GM21381 (cell line): Measurements from ENCODE around the gene PKM.

Experiments used
- ATAC-seq: cut with Tn5 transposase; IDR thresholded peaks from one replicate; pipeline ENCODE4 v1.9.1; 2021; ENCODE audit warnings: mild to moderate bottlenecking, moderate library complexity; ENCODE audit not compliant: unreplicated experiment

The PKM gene

DNA sequence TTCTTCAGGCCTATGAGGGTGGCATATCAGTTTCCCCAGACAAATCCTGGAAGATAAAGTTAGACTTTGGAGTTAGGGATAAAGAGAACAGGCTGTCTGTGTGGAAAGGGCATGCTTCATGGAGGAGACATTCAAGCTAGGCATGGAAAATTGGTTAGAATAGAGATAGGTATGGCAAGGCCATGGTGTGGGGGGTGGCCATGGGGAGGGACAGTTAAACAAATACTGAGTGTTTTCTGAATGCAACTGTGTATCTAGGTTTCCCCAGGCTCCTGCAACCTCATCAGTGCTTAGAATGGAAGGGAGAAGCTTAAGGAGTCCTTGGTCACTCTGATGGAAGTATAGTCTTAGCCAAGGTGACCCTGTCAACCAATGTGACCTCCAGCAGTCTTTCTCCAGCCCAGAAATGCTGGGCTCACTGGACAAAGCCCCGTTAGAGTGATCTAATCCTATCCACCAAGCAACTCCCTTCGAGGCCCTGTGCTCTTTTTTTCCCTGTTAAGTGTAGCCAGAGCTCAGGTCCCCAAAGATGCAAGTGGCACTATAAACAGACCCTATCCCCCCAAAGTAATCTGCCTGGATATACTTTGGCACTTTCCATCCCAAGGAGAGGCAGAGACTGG lies 5.5 kb upstream of the PKM start:
- ATAC-seq: no peak

DNA sequence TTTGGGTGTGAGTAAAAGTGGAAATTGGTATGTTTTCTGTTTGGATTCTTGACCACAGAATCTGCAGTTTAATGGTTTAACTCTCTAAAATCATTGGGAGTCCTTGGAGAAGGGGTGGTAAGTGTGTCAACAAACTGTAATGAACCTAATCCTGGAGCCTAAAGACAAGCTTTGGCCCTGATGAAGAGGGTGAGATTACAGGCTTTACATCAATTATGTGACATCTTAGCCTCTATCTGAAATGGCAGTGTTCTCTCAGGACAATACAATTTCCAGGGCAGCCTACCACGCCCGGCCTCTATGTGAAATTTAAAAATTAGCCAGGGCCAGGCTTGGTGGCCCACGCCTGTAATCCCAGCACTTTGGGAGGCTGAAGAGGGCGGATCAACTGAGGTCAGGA lies 4.3 kb upstream of the PKM start:
- ATAC-seq: no peak

DNA sequence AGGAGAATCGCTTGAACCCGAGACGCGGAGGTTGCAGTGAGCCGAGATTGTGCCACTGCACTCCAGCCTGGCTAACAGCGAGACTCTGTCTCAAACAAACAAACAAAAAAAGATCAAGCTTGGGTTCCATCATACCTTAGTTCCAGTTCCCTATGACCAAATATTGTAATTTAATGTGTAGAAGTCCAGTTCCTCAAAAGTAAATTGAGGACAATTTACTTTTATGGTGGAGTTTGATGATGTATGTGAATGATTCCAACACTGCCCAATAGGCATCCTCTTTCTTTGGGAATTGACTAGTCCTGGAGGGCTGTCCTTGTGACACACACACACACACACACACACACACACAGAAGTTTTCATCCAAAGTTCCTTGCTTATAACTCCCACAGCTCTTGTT lies 2.8 kb upstream of the PKM start:
- no peak for ATAC-seq

DNA sequence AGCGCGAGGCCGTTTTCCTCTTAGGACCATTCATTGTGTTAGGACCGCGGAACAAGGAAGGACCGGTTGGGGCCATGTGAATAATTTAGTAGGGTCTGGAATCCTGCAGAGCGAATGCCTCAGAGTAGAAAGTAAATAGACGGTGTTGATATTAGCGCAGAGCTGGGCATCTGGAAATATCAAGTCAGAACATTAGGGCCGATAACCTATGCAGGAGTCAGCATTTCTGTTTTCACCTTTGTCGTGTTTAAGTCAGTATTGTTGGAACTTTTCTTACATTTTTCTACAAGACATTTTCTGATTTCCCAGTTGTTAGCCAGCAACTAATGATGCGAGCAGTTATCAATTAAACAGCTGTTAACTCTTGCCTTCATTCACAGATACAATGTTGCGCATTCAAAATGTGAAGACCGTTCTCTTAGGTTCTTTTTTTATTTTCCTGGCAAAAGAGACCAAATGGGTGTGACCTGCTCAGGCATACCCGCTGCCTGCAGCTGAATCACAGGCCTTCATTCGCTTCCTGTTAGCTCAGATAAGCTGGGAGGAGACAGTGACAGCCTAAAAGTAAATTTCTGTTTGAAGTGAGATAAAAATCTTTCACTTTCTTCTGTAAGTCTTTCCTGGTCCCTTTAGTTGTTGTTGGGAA lies 966 bp upstream of the PKM start:
- ATAC-seq: no peak

DNA sequence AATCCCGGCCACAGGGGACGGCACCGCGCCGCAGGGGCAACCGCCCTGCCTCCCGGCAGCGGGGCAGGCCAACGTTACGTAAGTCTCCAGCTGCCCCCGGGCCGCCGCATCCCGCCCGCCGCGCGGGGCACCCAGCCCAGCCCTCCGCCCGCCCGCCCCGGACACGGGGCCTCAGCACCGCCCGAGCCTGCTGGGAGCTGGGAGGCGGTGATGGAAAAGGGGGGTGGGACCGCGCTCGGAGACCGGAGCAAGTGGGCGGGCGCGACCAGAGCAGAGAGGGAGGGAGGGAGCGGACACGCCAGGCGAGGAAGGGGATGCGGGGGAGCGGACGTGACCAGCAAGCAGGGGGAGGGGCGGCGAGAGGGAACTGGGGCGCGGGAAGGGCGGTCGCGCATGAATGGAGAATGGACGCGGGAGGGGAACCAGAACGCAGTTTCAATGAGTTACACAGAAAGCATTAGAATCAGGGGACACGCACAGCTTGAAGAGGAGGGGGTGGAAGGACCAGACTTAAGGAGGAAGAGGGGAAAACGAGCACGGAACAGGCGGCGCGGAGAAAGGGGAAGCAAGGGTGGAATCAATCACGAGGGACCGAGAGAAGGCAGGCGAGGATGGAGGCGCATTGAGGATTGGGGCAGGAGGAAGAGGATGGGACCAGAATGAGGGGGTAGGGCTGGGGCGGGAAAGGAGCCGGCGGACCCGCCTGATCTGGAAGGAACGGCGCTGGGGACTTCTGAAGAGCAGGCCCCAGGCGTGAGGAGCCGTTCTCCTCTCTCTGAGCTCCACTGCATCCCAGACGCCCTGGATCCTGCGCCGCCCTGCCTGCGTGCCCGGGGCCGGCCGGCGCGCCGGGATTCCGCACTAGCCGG lies 559 bp downstream of the PKM start:
- ATAC-seq: no peak

DNA sequence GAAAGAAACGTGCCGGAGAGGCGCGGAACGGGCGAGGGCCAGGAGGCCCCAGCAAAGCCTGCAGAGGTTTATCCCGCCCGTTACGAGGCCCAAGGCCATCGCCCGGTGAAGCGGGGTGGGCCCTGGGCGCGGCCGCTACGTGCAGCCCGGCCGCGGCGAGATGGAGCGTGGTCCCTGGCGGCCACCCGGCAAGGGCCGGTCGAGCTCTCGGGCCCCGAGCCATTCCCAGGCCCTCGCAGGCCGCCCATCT lies 1.1 kb downstream of the PKM start:
- ATAC-seq: no peak

DNA sequence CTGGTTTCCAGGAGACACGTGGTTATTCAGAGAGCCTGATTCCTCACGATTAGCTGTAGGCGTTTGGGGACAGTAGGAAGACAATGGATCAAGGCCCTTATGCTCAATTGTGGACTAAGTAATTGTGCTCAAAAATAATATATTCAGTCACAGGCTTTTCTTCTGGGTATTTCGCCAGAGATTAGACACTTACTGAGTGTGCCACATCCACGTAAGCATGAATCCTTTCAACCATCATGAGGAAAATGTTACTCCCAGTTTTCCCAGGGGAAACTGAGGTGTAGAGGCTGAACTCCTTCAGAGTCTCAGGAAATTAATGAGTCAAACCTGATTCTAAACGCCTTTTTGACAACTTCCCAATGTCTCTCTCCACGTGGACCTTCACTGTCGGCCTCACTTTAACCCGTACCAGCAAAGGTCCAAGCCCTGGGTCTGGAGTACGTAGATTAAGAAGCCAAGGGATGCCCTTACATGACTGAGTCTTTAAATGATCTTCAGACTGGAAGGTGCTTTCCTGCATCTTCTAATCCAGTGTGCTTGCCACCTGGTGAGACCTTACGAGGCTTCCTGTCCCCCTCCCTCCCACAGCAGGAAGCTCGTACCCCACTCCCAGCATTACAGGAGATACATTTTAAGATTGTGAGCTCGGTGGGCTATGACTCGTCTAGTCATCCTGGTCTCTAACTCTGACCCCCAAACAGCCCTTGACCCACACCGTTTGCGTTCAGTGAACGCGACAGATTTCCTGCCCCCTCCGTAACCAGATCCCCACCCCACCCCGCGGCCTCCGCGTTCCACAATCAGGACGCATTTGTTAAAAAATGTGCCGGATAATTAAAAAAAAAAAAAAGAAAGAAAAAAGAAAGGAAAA lies 1.7 kb downstream of the PKM start:
- no peak for ATAC-seq

DNA sequence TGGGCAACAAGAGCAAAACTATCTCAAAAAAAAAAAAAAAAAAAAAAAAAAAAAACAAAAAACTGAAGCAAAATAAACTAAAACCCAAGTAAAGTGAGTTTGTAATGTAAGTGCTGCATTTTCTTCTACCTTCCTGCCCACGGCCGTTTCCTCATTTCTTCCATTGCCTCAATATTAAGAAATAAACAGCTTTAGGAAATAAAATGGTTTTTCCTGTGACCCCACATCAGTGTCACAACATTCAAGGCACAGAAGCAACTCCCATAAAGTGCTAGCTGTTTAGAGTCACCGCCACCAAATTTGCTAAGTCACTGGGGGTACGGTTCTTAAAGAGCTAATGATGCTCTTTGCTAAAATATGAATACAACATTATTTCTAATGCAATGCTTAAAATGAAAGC lies 3.3 kb downstream of the PKM start:
- ATAC-seq: no peak

DNA sequence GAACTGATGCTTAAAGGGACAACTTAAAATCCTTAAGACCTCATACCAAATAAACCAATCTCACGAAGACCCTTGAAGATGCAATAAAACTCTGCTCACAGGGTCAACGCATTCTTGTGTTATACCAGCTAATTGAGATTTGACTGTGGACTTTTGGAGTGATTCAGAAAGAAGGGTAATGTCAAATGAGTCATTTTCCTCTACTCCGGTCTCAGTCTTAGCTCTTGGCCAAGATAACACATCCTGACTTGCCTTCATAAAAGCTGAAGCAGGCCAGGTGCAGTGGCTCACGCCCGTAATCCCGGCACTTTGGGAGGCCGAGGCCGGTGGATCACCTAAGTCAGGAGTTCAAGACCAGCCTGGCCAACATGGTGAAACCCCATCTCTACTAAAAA lies 3.8 kb downstream of the PKM start:
- ATAC-seq: no peak

DNA sequence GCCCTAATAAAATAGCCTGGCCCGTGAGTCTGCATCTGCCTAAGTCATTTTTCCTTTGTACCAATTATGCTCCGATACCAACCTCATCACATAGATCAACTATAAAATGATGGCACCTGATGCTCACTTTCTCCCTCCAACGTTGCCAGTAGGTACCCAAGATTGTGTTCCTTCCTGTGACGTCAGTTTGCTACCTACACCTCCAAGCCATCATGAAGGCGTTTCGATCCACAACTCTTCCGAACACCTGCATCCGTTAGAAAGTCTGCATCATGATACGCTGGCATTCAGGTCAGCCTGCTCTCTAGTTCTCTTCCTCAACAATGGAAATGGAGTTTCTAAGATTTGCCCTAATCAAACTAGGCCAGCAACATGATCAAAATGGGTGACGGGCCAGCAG lies 7.7 kb downstream of the PKM start:
- ATAC-seq: no peak

DNA sequence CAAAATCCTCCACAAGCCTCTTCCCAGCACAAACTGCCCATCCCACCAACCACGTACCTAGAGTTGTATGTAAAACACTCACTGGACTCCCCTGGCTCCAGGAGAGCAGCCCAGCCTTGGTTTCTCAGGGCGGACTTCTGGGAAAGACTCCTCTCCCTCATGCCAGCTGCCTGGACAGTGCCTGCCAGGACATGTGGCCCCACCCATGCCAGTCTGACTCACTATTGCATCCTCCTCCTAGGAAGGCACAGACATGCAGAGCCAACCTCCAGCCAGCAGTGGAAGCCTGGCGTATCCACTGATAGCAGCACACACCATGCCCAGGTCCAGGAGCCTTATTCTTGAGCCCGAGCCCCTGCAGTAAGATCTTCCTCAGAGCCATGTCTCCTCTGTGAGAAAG lies 8.6 kb downstream of the PKM start:
- ATAC-seq: no peak

DNA sequence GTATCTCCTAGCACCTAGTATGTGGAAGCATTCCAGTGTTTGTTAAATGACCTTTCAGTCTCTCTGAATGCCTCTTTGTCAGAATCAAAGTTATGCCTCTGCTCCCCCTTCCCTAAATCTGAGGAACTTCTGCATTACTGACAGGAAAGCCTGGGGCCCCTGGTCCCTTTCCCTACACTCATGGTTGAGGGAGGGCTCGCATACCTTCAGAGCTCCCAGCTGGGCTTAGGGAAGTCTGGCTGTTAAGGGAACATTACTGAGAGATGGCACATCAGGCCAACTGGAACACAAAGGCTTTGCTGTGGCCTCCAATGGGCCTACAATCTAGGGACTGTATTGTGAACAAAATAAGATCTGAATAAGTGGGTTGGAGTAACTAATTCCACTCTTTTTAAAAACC lies 10.3 kb downstream of the PKM start:
- no peak for ATAC-seq

DNA sequence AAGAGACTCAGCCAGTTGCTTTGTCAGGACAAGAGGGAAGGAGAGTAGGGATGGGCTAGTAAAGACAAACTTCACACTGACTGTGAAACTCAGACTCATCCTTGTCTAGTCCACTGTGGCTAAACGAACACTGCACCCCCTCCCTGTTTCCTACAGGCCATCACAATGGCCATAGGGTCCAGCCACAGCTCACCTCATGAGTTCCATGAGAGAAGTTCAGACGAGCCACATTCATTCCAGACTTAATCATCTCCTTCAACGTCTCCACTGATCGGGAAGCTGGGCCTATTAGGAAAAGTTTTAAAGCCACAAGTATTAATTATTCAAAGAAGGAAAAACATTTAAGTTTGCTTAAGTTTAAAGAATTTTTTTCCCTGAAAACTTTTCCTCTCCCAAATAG lies 13.8 kb downstream of the PKM start:
- ATAC-seq: no peak

DNA sequence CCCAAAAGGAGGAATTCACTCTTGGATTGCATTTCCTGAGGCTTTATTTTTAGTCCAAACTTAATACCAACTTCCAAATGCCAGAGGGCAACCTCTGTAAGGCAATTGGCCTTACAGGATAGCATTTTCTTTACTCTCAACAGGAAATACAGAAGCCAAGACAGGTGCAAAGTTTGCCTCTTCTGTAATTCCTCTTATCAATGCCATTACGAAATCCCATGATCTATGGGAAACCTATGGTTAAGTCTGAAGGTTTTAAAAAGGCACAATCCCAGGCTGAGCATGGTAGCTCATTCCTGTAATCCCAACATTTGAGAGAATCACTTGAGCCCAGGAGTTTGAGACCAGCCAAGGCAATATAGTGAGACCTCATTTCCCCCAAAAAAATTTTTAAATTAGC lies 14.9 kb downstream of the PKM start:
- ATAC-seq: no peak

DNA sequence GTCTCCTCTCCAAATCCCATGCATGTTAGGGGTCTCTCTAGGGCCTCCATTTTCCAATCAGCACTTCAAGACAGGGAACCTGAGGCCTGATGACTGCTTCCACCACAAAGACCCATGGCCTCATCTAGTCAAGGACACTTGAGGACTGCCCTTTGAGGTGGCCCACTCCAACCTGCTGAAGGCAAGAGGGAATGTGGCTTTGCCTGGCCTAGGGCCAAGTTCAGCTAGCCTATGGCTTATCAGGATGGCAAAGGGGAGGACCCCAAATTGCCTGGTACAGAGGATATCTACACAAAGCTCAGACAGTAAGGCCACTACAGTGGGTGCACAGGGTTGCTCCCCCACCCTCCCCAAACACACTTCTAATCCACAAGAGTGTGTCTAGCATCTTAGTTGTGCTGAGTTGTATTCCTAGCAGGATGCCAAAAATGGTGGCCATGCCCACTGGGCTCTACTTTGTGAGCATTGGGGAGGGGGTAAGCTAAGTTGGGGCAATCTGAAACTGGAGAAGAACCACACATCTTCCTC lies 23.4 kb downstream of the PKM start:
- ATAC-seq: no peak

DNA sequence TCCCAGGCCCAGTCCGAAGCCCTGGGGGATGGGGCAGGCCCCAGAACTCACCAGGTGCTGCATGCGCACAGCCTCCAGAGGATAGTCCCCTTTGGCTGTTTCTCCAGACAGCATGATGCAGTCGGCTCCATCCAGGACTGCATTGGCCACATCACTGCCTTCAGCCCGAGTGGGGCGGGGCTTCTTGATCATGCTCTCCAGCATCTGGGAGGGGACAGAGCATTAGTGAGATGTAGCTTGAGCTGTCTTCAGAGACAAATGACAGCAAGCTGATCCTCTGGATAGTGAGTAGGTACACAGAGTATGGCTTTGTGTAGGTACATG lies 24.4 kb downstream of the PKM start:
- ATAC-seq: no peak

DNA sequence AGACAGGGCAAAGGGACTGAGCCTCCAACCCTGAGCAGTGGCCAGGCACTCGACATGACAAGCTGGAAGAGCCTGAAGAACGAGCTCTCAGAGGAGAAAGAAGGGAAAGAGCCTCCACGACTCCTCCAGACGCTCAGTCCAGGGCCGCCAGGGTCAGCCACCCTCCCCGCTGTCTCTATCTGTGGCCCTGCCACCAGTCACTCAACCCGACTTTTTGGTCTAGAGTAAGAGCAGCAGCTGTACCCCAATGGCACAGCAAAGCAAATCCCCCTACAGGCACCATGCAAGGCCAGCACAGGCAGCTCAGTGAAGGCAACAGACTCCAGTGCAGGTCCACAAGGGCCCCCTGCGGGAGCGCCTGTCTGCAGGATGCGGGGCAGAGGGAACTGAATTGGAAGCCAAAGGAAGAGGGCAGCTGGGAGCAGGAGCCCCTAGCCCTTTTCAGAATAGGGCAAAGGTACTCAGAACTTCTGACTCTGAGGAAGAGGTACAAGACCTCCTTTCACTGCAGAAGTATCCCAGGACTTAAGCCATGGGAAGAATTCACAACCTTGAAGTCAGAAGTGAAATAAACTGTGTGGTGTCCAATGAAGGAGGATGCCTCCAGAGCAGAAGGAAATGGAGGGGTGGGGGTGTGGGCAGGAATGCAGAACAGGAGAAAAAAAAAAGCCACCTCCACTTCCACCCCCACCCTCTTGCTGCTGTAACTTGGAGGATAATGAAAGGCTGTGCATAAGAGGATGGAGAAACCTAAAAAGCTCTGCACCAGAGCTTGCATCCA lies 24.9 kb downstream of the PKM start:
- no peak for ATAC-seq

DNA sequence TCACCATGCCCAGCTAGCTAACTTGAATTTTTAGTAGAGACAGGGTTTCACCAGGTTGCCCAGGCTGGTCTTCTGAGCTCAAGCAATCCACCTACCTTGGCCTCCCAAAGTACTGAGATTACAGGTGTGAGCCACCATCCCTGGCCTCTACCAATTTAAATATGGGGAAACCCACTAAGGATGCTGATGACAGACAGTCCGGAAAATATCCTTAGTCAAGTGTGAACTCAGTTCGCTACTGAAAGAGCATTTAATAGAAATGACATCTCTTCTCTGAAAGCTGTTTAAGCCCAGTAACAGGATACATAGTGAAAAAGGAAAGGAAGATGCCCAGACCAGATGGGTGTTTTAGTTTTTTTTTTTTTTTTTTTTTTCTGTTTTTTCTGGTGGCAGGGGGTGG lies 25.7 kb downstream of the PKM start:
- no peak for ATAC-seq

DNA sequence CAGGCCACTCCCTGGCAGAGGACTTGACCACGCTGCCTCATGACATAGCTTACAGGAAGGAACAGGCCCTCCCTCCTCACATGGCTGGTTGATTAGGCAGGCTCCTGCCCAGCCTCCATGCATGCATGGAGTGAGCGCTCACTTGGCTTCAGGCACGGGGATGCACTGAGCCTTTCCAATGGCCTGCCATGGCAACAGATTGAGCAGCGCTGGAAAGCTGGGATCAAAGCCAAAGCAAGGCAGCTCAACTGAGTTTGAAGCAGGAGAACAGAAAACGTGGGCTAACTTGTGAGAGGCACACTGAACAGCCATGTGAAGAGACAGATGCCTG lies 27.5 kb downstream of the PKM start:
- no peak for ATAC-seq

DNA sequence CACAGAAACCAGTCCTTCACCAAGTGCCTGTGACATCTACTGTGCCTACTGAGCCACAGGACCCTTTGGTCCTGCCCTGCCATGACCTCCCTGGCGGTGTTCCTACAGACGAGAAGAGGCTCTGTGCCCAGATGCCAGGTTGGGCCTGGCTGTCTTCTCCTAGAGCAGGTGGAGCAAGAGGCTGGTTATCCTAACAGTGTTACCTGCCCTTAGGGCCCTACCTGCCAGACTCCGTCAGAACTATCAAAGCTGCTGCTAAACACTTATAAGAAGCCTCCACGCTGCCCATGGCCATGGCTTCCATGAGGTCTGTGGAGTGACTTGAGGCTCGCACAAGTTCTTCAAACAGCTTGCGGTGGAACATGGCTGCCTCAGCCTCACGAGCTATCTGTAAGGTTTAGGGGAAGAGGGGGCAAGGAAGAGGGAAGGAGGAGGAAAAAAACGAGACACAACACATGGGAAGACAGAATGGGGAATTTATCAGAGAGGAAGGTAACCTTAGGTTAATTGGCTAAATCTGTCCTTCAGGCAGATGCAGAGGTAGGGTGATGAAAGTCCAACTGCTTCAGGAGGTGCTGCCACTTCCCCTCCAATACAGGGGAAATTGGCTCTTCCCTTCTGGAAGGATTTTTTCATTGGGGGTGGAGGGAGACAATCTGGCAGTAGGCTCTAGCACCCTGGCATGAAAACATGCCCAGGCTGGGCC lies 28.0 kb downstream of the PKM start:
- no peak for ATAC-seq
